Activated gamma-delta T cell (primary cell): ENCODE measurements around the gene PROK2.

Source experiments
- DNase-seq: peaks from one replicate; lab custom pipeline; 2025; lab: John Stamatoyannopoulos, UW

PROK2 gene

DNA sequence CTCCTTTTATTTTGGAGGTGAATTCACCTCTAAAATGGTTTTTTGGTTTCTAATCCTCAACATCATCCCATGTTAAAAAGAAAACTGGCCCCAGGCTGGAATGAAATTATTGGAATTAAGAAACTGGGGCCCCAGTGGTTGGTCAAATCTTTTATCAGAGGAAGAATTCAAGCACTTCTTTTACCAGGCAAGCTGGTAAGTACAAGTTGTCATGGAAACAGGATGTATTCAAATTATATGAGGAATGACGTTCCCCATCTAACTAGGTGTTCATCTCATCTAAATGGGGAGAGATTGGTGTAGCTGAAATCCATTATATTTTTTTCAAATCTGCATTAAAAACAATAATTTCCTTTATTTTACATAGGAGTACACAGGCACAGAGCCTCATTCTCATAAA, 50.1 kb downstream of the PROK2 start:
- DNase-seq, result no peak

GRCh38 chr3:71733319-71733718, 51.6 kb downstream of the PROK2 start:
- DNase-seq, result no peak

- DNase-seq, result no peak
Measured at GRCh38 chr3:71732637-71733036, 52.3 kb downstream of the PROK2 start.

DNA sequence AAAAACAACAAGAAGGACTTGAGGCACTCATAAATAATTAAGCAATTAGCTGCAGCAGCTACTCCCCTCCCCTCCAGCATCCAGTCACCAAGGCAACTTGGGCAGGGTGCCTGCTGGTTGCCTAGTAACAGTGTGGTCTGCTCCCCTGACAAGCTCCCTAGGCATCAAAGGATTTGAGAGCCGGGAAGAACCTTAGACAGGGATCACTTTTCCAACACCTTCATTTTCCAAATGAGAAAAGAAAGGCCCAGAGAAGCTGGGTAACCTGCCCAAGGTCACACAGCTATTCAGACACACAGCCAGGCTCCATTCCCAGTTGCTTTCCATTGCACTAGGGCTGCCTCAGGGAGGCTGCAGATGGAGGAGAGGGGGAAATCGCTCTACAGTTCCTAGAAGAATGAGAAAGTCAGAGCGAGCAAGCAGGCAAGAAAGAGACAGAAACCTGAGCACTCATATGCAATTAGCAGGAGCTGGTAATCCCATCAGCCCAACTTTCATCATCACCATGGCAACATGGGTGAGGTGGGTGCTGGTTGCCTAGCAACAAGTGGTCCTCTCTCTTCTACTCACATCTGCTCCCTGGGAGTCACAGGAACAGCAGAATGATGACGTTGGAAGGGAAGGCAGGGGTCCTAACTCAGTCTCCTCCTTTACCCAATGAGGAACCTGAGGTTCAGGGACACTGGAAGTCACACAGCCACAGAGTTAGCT, 56.2 kb downstream of the PROK2 start:
- DNase-seq, result no peak

GRCh38 chr3:71726146-71726545, 58.8 kb downstream of the PROK2 start:
- DNase-seq, result no peak

DNA sequence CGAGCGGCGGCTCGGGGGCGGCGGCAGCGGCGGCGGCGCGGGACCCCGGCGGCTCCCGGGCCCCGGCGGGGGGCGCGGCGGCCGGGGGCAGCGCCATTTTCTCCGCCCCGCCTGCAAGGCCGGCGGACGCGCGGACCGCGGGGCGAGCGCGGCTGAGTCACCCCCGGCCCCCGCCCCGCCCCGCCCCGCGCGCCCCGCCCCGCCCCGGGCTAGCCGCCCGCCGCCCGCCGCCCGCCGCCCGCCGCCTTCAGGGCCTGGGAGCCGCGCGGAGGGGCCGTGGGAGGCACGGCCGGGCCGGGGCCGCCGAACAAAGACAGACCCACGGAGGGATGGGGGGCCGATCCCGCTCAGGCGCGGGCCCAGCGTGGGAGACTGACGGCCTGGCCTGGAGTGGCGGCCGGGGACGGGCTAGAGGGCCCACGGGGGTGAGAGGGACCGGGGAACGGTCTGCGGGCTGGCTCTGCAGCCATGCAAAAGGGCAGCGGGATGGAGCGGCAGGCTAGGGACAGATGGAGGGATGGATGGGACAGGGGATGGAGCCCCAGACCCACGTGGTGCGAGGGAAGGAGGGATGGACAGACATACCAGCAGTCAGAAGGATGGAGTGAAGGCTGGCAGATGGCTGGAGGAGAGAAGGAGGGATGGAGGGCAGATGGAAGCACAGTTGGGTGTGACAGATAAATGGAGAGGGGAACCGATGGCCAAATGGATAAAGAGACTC, 59.5 kb downstream of the PROK2 start, which contains the start of gene EIF4E3:
TSS of gene EIF4E3 (minus strand) at position 132 of the 721 bp plus-strand sequence. CDS start at position 97, 35 bp downstream.
- peak; percentile 42 for DNase-seq

DNA sequence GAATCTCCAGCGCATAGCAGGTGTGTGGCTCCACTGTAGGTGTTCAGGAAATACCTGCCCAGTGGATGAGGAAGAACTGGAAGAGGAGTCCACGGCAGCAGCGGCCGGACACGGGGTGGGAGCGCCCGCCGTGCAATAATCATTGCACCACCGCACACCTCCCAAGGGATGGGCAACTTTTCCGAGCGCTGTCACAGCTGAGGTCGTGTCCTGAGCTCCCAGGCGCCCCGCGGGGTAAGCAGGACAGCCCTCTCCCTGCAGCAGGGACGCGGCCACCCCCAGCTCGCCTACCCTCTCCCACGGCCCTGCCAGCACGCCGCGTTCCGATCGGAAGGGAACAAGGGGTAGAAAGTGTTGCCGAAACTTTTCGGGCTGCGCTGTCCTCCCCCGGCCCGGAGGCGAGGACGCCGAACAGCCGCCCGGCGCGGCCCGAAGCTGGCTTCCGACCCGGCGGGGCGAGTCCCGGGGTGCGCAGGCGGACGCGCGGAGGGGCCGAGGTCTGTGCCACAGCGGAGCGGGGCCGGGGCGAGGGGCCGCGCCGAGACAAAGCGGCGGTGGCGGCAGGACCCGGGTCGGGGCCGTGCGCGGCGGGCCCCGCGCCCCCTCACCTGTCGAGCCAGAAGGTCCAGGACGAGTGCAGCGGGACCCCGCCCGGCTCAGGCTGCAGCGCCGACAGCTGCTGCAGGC, 60.2 kb downstream of the PROK2 start:
- peak; percentile 24 for DNase-seq

GRCh38 chr3:71724171-71724453, 60.8 kb downstream of the PROK2 start:
- DNase-seq, result no peak

DNA sequence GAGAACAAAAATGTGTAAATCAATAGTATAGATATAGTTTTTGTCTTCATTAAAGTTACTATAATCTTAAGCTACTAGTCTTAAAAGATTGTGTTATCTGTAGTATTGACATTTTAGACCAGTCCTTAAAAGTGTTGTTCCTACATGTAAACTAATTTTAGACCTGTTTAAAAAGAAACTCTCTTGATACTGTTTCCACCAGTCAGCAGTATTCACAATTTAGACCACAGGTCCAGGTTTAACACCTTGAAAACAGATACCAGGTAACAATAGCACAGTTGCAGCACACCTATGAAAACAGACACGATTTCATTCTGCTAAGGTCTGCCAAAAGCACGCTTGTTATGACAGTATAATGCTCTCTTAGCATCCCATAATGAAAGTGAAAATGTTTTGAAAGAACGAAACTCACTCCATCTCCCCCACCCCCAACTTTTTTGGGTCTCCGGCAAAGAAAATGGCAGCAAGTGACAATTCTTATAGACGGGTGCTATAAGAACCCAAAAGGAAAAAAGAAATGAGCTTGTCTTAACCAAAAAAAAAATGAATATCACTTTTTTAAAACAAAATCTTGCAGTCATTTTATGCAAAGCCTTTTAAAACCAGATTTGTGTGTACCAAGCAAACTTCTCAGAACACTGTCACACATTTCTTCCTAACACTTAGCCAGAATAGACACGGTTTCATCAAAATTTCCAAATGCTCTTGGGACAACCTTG, 61.3 kb downstream of the PROK2 start:
- DNase-seq, result no peak

DNA sequence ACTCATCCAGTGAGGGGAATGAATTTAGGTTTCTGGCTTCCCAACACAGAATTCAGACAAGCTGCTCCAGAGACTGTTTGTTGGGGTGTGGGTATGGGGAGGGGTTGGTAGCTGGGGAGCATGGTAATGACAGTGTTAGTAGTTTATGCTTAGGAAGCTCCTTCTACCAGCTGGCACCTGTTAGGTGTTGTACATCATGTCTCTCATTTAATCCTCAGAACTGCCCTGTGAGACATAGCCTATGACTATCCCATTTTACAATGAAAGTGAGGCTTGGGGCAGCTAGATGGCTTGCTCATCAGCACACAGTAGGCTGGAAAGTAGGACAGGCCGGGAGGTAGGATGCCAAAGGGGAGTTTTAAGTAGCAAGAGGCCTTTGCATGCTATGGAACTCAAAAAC, 62.3 kb downstream of the PROK2 start:
- no peak for DNase-seq
